HepG2 (cell line): ENCODE measurements around the gene PDE4D.

Source experiments
- BRD4 ChIP-seq: sonication (generic); formaldehyde crosslinking; IDR thresholded peaks from 2 replicates; pipeline ENCODE4 v1.4.0; 2020; ENCODE audit warnings: missing genetic modification reagents
- JUN ChIP-seq: sonication (generic); formaldehyde crosslinking; IDR thresholded peaks from 2 replicates; pipeline ENCODE4 v1.4.0; 2020; ENCODE audit warnings: mild to moderate bottlenecking, missing genetic modification reagents
- RFX5 ChIP-seq: IDR thresholded peaks from 2 replicates; pipeline ENCODE4 v1.6.1; 2011; ENCODE audit warnings: low read depth, low read length, improper control_type of control experiment
- SRSF1 ChIP-seq: fragments of 200-400 bp; formaldehyde crosslinking; optimal IDR thresholded peaks from 2 replicates; pipeline ENCODE3; 2017; ENCODE audit warnings: mild to moderate bottlenecking, low read depth, low read length, moderate library complexity
- SYNCRIP ChIP-seq: fragments of 200-400 bp; formaldehyde crosslinking; IDR thresholded peaks from 2 replicates; pipeline ENCODE4 v1.6.1; 2018; ENCODE audit warnings: mild to moderate bottlenecking, low read depth, low read length; ENCODE audit not compliant: insufficient read depth
- TAF1 ChIP-seq: sonication (generic); formaldehyde crosslinking; IDR thresholded peaks from 2 replicates; pipeline ENCODE4 v1.4.0; 2020; ENCODE audit warnings: missing genetic modification reagents
- TRIM24 ChIP-seq: sonication (generic); formaldehyde crosslinking; IDR thresholded peaks from 2 replicates; pipeline ENCODE4 v1.8.0; 2022; ENCODE audit warnings: mild to moderate bottlenecking, missing genetic modification reagents
- ZBTB8A ChIP-seq: sonication (generic); formaldehyde crosslinking; IDR thresholded peaks from 2 replicates; pipeline ENCODE4 v1.4.0; 2020; ENCODE audit warnings: mild to moderate bottlenecking, low read depth, missing genetic modification reagents, borderline replicate concordance
- ZNF670 ChIP-seq: sonication (generic); formaldehyde crosslinking; IDR thresholded peaks from 2 replicates; pipeline ENCODE4 v1.8.0; 2022; ENCODE audit warnings: mild to moderate bottlenecking, missing genetic modification reagents, borderline replicate concordance
- ZNF790 ChIP-seq: sonication (generic); formaldehyde crosslinking; IDR thresholded peaks from 2 replicates; pipeline ENCODE4 v1.8.0; 2022; ENCODE audit warnings: missing genetic modification reagents, mild to moderate bottlenecking, borderline replicate concordance
- TF ChIP-seq, protein P1 (sequence below): sonication (generic); formaldehyde crosslinking; IDR thresholded peaks from 2 replicates; pipeline ENCODE4 v1.5.0; 2020; ENCODE audit warnings: missing genetic modification reagents
- TF ChIP-seq, protein P2 (sequence below): sonication (generic); formaldehyde crosslinking; IDR thresholded peaks from 2 replicates; pipeline ENCODE4 v1.5.0; 2020; ENCODE audit warnings: mild to moderate bottlenecking, missing genetic modification reagents, moderate library complexity
- TF ChIP-seq, protein P3 (sequence below): sonication (generic); formaldehyde crosslinking; IDR thresholded peaks from 2 replicates; pipeline ENCODE4 v1.5.0; 2020; ENCODE audit warnings: mild to moderate bottlenecking, missing genetic modification reagents

DNA sequence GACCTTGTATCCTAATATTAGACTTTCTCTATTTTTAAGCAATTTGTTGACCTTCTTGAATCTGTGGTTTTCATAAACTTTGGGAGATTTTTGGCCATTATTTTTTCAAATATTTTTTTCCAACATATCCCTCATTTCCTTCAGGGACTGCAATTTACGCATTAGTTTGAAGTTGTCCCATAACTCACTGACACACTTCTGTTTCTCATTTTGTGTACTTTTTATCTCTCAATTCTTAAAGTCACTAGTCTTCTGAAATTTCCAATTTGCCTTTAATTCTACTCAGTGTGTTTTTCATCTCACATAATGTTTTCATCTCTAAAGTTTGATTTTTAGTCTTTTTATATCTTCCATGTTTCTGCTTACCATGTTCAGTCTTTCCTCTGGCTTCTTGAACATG, 953.9 kb downstream of the PDE4D start:
- TF ChIP-seq SYNCRIP, result no peak
- no peak for TF ChIP-seq JUN (CRISPR knock-in tag)
- TF ChIP-seq, protein P1, sequence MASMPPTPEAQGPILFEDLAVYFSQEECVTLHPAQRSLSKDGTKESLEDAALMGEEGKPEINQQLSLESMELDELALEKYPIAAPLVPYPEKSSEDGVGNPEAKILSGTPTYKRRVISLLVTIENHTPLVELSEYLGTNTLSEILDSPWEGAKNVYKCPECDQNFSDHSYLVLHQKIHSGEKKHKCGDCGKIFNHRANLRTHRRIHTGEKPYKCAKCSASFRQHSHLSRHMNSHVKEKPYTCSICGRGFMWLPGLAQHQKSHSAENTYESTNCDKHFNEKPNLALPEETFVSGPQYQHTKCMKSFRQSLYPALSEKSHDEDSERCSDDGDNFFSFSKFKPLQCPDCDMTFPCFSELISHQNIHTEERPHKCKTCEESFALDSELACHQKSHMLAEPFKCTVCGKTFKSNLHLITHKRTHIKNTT (CRISPR knock-in tag), result no peak
- no peak for TF ChIP-seq SRSF1
- no peak for TF ChIP-seq TRIM24
- TF ChIP-seq, protein P2, sequence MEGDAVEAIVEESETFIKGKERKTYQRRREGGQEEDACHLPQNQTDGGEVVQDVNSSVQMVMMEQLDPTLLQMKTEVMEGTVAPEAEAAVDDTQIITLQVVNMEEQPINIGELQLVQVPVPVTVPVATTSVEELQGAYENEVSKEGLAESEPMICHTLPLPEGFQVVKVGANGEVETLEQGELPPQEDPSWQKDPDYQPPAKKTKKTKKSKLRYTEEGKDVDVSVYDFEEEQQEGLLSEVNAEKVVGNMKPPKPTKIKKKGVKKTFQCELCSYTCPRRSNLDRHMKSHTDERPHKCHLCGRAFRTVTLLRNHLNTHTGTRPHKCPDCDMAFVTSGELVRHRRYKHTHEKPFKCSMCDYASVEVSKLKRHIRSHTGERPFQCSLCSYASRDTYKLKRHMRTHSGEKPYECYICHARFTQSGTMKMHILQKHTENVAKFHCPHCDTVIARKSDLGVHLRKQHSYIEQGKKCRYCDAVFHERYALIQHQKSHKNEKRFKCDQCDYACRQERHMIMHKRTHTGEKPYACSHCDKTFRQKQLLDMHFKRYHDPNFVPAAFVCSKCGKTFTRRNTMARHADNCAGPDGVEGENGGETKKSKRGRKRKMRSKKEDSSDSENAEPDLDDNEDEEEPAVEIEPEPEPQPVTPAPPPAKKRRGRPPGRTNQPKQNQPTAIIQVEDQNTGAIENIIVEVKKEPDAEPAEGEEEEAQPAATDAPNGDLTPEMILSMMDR (CRISPR knock-in tag), result no peak
- TF ChIP-seq BRD4 (CRISPR knock-in tag), result no peak
- TF ChIP-seq ZNF790, result no peak
- no peak for TF ChIP-seq ZBTB8A (CRISPR knock-in tag)
- no peak for TF ChIP-seq ZNF670 (CRISPR knock-in tag)
- no peak for TF ChIP-seq RFX5
- no peak for TF ChIP-seq TAF1 (CRISPR knock-in tag)
- TF ChIP-seq, protein P3, sequence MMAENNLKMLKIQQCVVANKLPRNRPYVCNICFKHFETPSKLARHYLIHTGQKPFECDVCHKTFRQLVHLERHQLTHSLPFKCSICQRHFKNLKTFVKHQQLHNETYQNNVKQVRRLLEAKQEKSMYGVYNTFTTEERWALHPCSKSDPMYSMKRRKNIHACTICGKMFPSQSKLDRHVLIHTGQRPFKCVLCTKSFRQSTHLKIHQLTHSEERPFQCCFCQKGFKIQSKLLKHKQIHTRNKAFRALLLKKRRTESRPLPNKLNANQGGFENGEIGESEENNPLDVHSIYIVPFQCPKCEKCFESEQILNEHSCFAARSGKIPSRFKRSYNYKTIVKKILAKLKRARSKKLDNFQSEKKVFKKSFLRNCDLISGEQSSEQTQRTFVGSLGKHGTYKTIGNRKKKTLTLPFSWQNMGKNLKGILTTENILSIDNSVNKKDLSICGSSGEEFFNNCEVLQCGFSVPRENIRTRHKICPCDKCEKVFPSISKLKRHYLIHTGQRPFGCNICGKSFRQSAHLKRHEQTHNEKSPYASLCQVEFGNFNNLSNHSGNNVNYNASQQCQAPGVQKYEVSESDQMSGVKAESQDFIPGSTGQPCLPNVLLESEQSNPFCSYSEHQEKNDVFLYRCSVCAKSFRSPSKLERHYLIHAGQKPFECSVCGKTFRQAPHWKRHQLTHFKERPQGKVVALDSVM, result no peak
